ENCODE measurements around the gene FAM53B. TPM values are rescaled to one million over a fixed set of nuclear protein-coding genes. Genes with fewer than 3 reads are reported as not detected.

The FAM53B gene
- total RNA-seq, 4 donors from 2014 or later, result 63.5 to 75.5 (median 67.3) TPM

DNA sequence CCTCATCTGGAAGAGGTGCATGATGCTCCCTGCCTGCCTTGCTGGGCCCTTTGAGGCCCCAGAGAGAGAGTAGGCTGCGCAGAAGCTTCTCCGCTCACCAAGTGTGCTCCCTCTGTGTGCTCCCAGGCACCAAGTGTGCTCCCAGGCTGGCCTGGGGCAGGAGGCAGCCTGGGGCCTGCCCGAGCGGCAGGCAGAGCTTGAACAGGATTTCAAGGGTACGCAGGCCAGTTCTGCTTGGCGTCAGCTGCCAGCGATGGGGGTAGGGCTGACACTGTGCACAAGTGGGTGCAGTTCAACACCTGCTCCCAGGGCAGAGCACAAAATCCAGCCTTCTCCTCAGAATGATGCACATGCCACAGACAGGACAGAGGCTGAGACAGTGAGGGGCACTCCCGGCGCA lies 119.7 kb downstream of the FAM53B start:
- peaks cover 70% of the 10 kb centered on the region for H3K4me1 ChIP-seq
- no peak for DNase-seq (ENCODE audit: low spot score in 2 of 2)
- H3K27ac ChIP-seq, result peak overlapping the region; percentile 16
- TF ChIP-seq, protein P1, sequence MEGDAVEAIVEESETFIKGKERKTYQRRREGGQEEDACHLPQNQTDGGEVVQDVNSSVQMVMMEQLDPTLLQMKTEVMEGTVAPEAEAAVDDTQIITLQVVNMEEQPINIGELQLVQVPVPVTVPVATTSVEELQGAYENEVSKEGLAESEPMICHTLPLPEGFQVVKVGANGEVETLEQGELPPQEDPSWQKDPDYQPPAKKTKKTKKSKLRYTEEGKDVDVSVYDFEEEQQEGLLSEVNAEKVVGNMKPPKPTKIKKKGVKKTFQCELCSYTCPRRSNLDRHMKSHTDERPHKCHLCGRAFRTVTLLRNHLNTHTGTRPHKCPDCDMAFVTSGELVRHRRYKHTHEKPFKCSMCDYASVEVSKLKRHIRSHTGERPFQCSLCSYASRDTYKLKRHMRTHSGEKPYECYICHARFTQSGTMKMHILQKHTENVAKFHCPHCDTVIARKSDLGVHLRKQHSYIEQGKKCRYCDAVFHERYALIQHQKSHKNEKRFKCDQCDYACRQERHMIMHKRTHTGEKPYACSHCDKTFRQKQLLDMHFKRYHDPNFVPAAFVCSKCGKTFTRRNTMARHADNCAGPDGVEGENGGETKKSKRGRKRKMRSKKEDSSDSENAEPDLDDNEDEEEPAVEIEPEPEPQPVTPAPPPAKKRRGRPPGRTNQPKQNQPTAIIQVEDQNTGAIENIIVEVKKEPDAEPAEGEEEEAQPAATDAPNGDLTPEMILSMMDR (IDR thresholded peaks at IDR 0.05), result no peak
- TF ChIP-seq POLR2A (IDR thresholded peaks at IDR 0.05) (no peak), EP300 (IDR thresholded peaks at IDR 0.05) (no peak), POLR2AphosphoS5 (IDR thresholded peaks at IDR 0.05) (no peak)
- H3K9me3 ChIP-seq, result no peaks in the 10 kb centered on the region
- WGBS, result 88% methylated on average over 6 of the region's 9 CpGs
- no peak overlapping the region for H3K4me3 ChIP-seq
- H3K36me3 ChIP-seq, result peaks cover 23% of the 10 kb centered on the region
- no peaks in the 10 kb centered on the region for H3K27me3 ChIP-seq

DNA sequence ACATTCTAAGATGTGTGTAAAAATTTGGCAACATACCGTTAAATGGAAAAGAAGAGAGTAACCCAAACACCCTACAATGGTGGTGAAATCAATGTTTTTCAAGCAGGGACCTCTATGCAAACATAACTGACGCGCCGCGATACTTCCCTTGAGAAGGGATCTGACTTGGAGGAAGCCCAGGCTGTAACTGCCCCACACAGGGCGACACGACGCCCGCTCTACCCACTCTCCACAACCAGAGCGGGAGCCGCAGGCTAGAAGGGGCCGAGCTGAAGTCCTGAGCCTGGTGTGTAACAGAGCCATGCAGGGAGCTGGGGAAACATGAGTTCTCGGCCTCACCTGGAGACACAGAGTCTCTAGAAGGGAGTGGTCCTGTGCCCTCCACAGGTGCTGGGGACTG lies 120.2 kb downstream of the FAM53B start:
- no peak for DNase-seq (ENCODE audit: low spot score in 2 of 2)
- peaks cover 70% of the 10 kb centered on the region for H3K4me1 ChIP-seq
- peak overlapping the region; percentile 16 for H3K27ac ChIP-seq
- no peaks in the 10 kb centered on the region for H3K9me3 ChIP-seq
- H3K27me3 ChIP-seq, result no peaks in the 10 kb centered on the region
- no peak overlapping the region for H3K4me3 ChIP-seq
- H3K36me3 ChIP-seq, result peaks cover 23% of the 10 kb centered on the region
- 90% methylated on average over 13 of the region's 13 CpGs for WGBS
- TF ChIP-seq EP300 (IDR thresholded peaks at IDR 0.05), result no peak
- no peak for TF ChIP-seq POLR2AphosphoS5 (IDR thresholded peaks at IDR 0.05)
- no peak for TF ChIP-seq POLR2A (IDR thresholded peaks at IDR 0.05)
- TF ChIP-seq, protein P1 (IDR thresholded peaks at IDR 0.05), result no peak

DNA sequence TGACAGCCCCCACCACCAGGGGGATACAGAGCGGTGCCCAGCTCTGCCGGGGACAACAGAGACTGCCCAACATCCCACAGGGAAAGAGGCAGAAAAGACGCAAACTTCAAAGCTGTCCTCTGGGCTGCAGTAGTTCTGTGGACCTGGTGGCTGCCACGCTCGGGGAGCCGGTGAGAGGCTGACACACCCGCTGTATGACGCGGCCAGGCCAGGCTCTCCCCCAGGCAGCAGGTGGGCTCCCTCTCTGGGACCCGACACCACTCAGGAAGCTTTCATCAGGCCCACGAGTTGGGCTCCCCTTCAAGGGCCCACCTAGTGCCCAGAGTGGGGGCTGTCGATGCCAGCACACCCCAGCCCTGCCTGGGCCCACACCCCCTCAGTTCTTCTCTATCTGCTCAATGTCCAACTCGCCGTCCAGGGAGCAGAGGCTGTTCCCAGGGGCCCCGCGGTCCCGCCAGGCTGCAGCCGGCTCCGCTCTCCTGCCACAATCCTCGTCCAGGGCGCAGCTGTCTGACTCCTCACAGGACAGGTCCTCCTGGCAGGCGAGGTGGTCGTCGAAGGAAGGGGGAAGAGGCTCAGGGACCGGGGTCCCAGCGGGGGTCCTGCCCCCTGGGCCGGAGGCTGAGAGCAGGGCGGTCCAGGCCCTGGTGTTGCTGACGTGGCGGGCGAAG lies 121.2 kb downstream of the FAM53B start:
- Histone ChIP-seq H3K9me3 (no peaks in the 10 kb centered on the region), H3K4me1 (peaks cover 70% of the 10 kb centered on the region), H3K27me3 (no peaks in the 10 kb centered on the region), H3K36me3 (peaks cover 30% of the 10 kb centered on the region), H3K4me3 (no peak overlapping the region), H3K27ac (no peak overlapping the region)
- no peak for DNase-seq (ENCODE audit: low spot score in 2 of 2)
- 95% methylated on average over 17 of the region's 31 CpGs for WGBS
- TF ChIP-seq, protein P1 (IDR thresholded peaks at IDR 0.05), result no peak
- TF ChIP-seq EP300 (IDR thresholded peaks at IDR 0.05) (no peak), POLR2AphosphoS5 (IDR thresholded peaks at IDR 0.05) (no peak), POLR2A (IDR thresholded peaks at IDR 0.05) (no peak)

DNA sequence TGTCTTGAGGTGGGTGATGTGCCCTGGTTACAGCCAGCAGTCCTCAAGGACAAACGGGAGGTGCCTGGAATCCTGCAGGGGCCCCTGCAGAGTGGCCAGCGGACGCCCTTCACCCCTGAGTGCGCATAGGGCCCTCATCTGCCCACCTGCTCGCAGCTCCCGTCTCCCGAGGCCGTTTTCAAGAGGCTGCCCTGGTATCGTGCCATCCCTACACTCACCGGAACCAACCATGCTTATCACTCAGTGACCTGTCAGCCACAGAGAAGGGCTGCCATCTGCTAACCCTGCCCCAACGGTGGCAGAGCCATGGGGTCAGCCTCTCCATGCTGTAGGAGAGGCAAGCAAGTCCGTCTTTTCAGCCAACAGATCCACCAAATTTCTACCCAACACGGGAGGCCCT lies 122.0 kb downstream of the FAM53B start:
- TF ChIP-seq POLR2AphosphoS5 (IDR thresholded peaks at IDR 0.05), result no peak
- TF ChIP-seq EP300 (IDR thresholded peaks at IDR 0.05), result no peak
- TF ChIP-seq POLR2A (IDR thresholded peaks at IDR 0.05), result no peak
- Histone ChIP-seq H3K27me3 (no peaks in the 10 kb centered on the region), H3K4me1 (peaks cover 65% of the 10 kb centered on the region), H3K9me3 (no peaks in the 10 kb centered on the region), H3K27ac (no peak overlapping the region), H3K4me3 (no peak overlapping the region), H3K36me3 (peaks cover 37% of the 10 kb centered on the region)
- 88% methylated on average over 5 of the region's 13 CpGs for WGBS
- no peak for DNase-seq (ENCODE audit: low spot score in 2 of 2)

DNA sequence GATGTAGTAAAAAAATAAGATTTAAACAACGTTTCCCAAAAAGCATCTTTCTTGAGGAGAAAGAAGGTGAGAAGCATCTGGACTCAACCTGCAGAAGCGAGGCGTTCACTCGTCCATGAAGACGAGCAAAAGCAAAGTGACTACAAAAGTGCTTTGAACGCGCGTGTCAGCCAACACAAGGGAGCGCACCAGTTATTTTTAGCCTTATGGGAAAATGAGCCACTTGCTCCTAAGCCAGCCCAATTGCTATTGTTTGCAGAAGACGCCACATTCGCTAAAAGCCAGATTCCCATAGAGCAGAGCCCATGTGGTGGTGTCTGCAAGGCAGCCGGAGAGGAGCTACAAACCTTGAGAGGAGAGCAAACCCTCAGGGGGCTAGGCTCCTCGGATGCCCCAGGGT lies 122.5 kb downstream of the FAM53B start:
- Histone ChIP-seq H3K4me3 (no peak overlapping the region), H3K27me3 (no peaks in the 10 kb centered on the region), H3K4me1 (peaks cover 60% of the 10 kb centered on the region), H3K36me3 (peaks cover 43% of the 10 kb centered on the region), H3K9me3 (no peaks in the 10 kb centered on the region), H3K27ac (no peak overlapping the region)
- WGBS, result 56% methylated on average over 13 of the region's 13 CpGs
- DNase-seq (ENCODE audit: low spot score in 2 of 2), result no peak
- no peak for TF ChIP-seq POLR2A (IDR thresholded peaks at IDR 0.05)
- no peak for TF ChIP-seq EP300 (IDR thresholded peaks at IDR 0.05)
- no peak for TF ChIP-seq POLR2AphosphoS5 (IDR thresholded peaks at IDR 0.05)
- TF ChIP-seq, protein P1 (IDR thresholded peaks at IDR 0.05), result no peak
